ENCODE measurements around the gene AUTS2. TPM values are rescaled to one million over a fixed set of nuclear protein-coding genes. Genes with fewer than 3 reads are reported as not detected.

The AUTS2 gene
- total RNA-seq, 1 experiment from 2014 or later = not detected

- Histone ChIP-seq H3K27me3 (replicated peaks) (no peaks in the 10 kb centered on the region), H3K27ac (no peak overlapping the region), H3K9me3 (replicated peaks) (no peaks in the 10 kb centered on the region; the same call in 1 of the 2 replicates), H3K36me3 (no peaks in the 10 kb centered on the region), H3K4me3 (no peak overlapping the region), H3K4me1 (replicated peaks) (no peaks in the 10 kb centered on the region)
- no peak for DNase-seq (ENCODE audit: low read depth in 1 of 2, low spot score in 2 of 2)
Measured at GRCh38 chr7:69812756-69813155, 214.5 kb downstream of the AUTS2 start.

DNA sequence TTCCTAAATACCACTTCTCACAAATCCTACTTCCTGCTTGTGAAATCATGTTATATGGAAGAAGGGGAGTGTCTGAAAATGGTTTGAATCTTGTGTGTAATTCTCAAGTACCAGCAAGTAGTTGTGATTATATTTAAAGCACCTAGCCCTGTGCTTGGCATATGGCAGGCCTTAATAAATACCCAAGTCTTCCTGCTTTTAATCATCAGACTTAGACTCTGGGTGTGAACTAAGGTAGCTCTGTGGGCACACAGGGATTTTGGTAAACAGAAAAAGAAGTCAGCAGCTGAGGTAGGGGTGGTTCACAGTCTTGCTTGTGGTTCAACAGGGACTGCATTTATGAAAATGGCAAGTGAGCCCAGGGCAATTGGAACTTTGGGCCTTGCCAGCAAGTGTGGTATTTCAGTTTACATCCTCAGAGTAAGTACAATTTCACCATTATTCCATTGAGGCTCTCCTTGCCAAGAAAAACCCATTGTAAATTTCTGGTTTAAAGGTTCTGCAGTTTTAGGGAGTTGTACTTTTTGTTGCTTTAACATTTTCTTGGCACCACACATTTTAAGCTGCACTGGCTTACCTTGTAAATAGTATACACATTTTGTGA is 215.5 kb downstream of the AUTS2 start:
- no peaks in the 10 kb centered on the region for H3K36me3 ChIP-seq
- no peaks in the 10 kb centered on the region for H3K4me1 ChIP-seq (replicated peaks)
- DNase-seq (ENCODE audit: low read depth in 1 of 2, low spot score in 2 of 2) = no peak
- H3K4me3 ChIP-seq = no peak overlapping the region
- no peaks in the 10 kb centered on the region; the same call in 1 of the 2 replicates for H3K9me3 ChIP-seq (replicated peaks)
- no peak overlapping the region for H3K27ac ChIP-seq
- no peaks in the 10 kb centered on the region for H3K27me3 ChIP-seq (replicated peaks)

- H3K4me3 ChIP-seq = no peak overlapping the region
- H3K27me3 ChIP-seq (replicated peaks) = no peaks in the 10 kb centered on the region
- peak in 1 of 2 experiments; percentile 14 for DNase-seq (ENCODE audit: low read depth in 1 of 2, low spot score in 2 of 2)
- no peaks in the 10 kb centered on the region; the same call in 1 of the 2 replicates for H3K9me3 ChIP-seq (replicated peaks)
- no peaks in the 10 kb centered on the region for H3K4me1 ChIP-seq (replicated peaks)
- no peaks in the 10 kb centered on the region for H3K36me3 ChIP-seq
- H3K27ac ChIP-seq = no peak overlapping the region
Measured at GRCh38 chr7:69814421-69814962, 216.2 kb downstream of the AUTS2 start.

DNA sequence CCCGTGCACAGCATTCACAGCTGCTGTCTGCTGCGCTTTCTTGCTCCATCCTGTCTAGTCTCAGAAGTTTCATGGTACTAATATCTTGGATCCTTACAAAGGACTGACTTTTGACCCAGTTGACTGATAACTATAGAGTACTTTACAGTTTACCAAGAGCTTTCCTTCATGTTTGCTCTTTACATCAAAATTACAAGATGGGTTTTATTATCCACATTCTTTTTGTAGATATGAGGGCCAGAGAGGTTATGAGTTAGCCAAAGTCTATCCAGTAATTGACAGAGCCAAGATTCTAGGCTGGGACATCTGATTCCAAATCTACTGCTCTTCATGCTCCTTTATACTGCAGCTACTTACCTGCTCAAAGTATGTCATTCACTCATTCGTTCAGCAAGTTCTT is 218.2 kb downstream of the AUTS2 start:
- H3K4me3 ChIP-seq = no peak overlapping the region
- H3K27me3 ChIP-seq (replicated peaks) = no peaks in the 10 kb centered on the region
- DNase-seq (ENCODE audit: low read depth in 1 of 2, low spot score in 2 of 2) = no peak
- H3K9me3 ChIP-seq (replicated peaks) = no peaks in the 10 kb centered on the region; the same call in 1 of the 2 replicates
- no peak overlapping the region for H3K27ac ChIP-seq
- H3K4me1 ChIP-seq (replicated peaks) = no peaks in the 10 kb centered on the region
- H3K36me3 ChIP-seq = no peaks in the 10 kb centered on the region

GRCh38 chr7:69817121-69817520 is 218.8 kb downstream of the AUTS2 start:
- H3K4me3 ChIP-seq = no peak overlapping the region
- H3K9me3 ChIP-seq (replicated peaks) = no peaks in the 10 kb centered on the region; the same call in 1 of the 2 replicates
- no peak for DNase-seq (ENCODE audit: low read depth in 1 of 2, low spot score in 2 of 2)
- no peaks in the 10 kb centered on the region for H3K4me1 ChIP-seq (replicated peaks)
- no peaks in the 10 kb centered on the region for H3K36me3 ChIP-seq
- H3K27ac ChIP-seq = no peak overlapping the region
- no peaks in the 10 kb centered on the region for H3K27me3 ChIP-seq (replicated peaks)

- H3K36me3 ChIP-seq = no peaks in the 10 kb centered on the region
- no peak overlapping the region for H3K4me3 ChIP-seq
- H3K4me1 ChIP-seq (replicated peaks) = no peaks in the 10 kb centered on the region
- no peak for DNase-seq (ENCODE audit: low read depth in 1 of 2, low spot score in 2 of 2)
- no peaks in the 10 kb centered on the region for H3K27me3 ChIP-seq (replicated peaks)
- no peak overlapping the region for H3K27ac ChIP-seq
- no peaks in the 10 kb centered on the region; the same call in 1 of the 2 replicates for H3K9me3 ChIP-seq (replicated peaks)
Measured at GRCh38 chr7:69817841-69818635, 219.8 kb downstream of the AUTS2 start.

- H3K9me3 ChIP-seq (replicated peaks) = no peaks in the 10 kb centered on the region; the same call in 1 of the 2 replicates
- no peaks in the 10 kb centered on the region for H3K4me1 ChIP-seq (replicated peaks)
- no peak overlapping the region for H3K4me3 ChIP-seq
- no peaks in the 10 kb centered on the region for H3K27me3 ChIP-seq (replicated peaks)
- H3K36me3 ChIP-seq = no peaks in the 10 kb centered on the region
- no peak for DNase-seq (ENCODE audit: low read depth in 1 of 2, low spot score in 2 of 2)
- no peak overlapping the region for H3K27ac ChIP-seq
Measured at GRCh38 chr7:69818636-69819332, 220.5 kb downstream of the AUTS2 start.

DNA sequence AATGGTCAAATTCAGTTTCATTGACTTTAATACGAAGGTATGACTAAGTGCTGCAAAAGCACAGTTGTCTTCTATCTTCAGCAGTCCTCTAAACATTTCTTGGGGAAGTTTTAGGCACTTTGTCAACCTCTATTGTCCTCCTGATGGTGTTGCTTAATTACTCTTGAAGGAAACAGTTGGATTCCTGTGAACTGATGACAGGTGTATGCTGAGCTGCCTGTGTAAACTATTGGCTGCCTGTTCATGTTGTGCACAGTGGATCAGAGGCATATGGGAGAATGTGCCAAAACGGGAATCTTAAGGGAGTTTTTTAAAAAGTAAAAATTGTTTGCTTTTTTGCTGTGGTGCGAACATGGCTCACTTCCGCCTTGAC is 221.0 kb downstream of the AUTS2 start:
- no peaks in the 10 kb centered on the region for H3K36me3 ChIP-seq
- H3K4me1 ChIP-seq (replicated peaks) = no peaks in the 10 kb centered on the region
- H3K27ac ChIP-seq = no peak overlapping the region
- no peaks in the 10 kb centered on the region for H3K27me3 ChIP-seq (replicated peaks)
- no peaks in the 10 kb centered on the region; the same call in 1 of the 2 replicates for H3K9me3 ChIP-seq (replicated peaks)
- DNase-seq (ENCODE audit: low read depth in 1 of 2, low spot score in 2 of 2) = no peak
- no peak overlapping the region for H3K4me3 ChIP-seq

DNA sequence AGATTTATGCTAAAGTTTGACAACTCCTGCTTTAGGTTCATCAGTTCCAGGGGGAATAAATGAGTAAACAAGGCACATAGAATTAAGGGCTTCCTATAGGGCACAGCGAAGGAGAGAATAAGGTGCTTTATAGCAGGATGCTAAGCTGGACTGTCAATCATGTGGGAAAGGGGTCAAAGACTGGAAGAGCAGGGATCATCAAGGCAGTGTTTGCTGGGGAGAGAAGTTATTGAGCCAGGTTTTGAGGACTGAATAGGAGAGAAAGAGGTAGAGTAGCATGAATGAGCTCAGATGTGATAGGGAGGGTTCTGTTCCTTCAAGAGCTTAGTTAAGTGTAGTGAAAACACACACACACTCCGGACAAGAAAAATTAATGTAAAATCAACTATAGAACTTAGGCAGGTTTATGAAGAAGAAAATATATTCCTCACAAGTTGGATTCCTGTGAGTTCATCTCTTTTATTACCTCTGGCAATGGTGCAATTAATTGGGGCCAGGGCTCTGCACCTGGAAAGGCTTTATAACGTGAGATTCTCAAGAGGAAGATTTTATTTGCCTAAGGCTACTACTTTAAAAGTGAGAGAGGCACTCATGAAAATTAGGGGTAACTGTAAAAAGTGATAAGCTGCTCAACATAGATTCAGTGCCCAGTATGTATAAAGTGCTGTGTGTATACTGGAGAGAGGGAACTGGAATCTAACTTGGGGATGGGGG is 222.4 kb downstream of the AUTS2 start:
- Histone ChIP-seq H3K36me3 (no peaks in the 10 kb centered on the region), H3K27ac (no peak overlapping the region), H3K4me3 (no peak overlapping the region), H3K9me3 (replicated peaks) (no peaks in the 10 kb centered on the region; the same call in 1 of the 2 replicates), H3K4me1 (replicated peaks) (no peaks in the 10 kb centered on the region), H3K27me3 (replicated peaks) (no peaks in the 10 kb centered on the region)
- DNase-seq (ENCODE audit: low read depth in 1 of 2, low spot score in 2 of 2) = no peak

GRCh38 chr7:69822386-69822785 is 224.1 kb downstream of the AUTS2 start:
- H3K27ac ChIP-seq = no peak overlapping the region
- DNase-seq (ENCODE audit: low read depth in 1 of 2, low spot score in 2 of 2) = no peak
- H3K27me3 ChIP-seq (replicated peaks) = no peaks in the 10 kb centered on the region
- no peaks in the 10 kb centered on the region for H3K4me1 ChIP-seq (replicated peaks)
- no peaks in the 10 kb centered on the region for H3K9me3 ChIP-seq (replicated peaks)
- H3K4me3 ChIP-seq = no peak overlapping the region
- H3K36me3 ChIP-seq = no peaks in the 10 kb centered on the region

DNA sequence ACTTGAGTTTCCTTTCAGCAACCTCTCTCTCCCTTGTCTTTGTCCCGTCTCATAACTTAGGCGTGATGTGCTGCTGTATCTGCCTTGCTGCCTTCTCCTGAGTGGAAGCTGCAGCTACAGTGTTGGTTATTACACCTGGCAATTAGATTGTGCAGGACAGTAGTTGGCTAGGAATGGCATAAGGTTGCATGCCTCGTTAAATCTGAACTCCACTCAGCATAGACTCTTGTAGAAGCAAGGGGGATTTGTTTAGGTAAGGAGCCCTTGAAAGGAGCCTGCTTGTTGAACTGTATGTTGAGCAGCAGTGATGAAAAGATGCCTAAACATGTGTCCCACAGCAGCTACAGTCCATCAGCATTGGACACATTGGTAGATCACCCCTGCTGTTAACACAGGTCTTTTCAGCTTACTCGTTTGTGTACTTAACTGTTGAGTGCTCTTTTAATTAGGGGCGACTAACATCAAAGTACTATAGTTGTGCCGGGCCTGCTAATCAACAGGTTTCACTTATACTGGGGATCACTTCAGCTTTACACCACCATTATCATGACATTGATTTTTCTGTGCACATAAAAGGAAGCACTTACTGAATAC is 225.0 kb downstream of the AUTS2 start:
- Histone ChIP-seq H3K9me3 (replicated peaks) (no peaks in the 10 kb centered on the region), H3K4me3 (no peak overlapping the region), H3K27ac (no peak overlapping the region), H3K27me3 (replicated peaks) (no peaks in the 10 kb centered on the region), H3K36me3 (no peaks in the 10 kb centered on the region), H3K4me1 (replicated peaks) (no peaks in the 10 kb centered on the region)
- no peak for DNase-seq (ENCODE audit: low read depth in 1 of 2, low spot score in 2 of 2)

- H3K4me1 ChIP-seq (replicated peaks) = no peaks in the 10 kb centered on the region
- H3K9me3 ChIP-seq (replicated peaks) = no peaks in the 10 kb centered on the region
- no peaks in the 10 kb centered on the region for H3K27me3 ChIP-seq (replicated peaks)
- H3K36me3 ChIP-seq = no peaks in the 10 kb centered on the region
- no peak overlapping the region for H3K4me3 ChIP-seq
- no peak for DNase-seq (ENCODE audit: low read depth in 1 of 2, low spot score in 2 of 2)
- H3K27ac ChIP-seq = no peak overlapping the region
Measured at GRCh38 chr7:69825113-69825972, 227.1 kb downstream of the AUTS2 start.

Data from SJSA1 (cell line).